Measurements from ENCODE around the gene CDH23.

Gene CDH23

GRCh38 chr10:71528371-71529206, 131.9 kb downstream of the CDH23 start:
- no peak for FAIRE-seq
- no peak for DNase-seq (ENCODE audit: insufficient read length, low spot score)

GRCh38 chr10:71529207-71529827, 132.6 kb downstream of the CDH23 start:
- DNase-seq (ENCODE audit: insufficient read length, low spot score): no peak
- FAIRE-seq: no peak

GRCh38 chr10:71530781-71531180, 134.1 kb downstream of the CDH23 start:
- DNase-seq (ENCODE audit: insufficient read length, low spot score): no peak
- FAIRE-seq: no peak

DNA sequence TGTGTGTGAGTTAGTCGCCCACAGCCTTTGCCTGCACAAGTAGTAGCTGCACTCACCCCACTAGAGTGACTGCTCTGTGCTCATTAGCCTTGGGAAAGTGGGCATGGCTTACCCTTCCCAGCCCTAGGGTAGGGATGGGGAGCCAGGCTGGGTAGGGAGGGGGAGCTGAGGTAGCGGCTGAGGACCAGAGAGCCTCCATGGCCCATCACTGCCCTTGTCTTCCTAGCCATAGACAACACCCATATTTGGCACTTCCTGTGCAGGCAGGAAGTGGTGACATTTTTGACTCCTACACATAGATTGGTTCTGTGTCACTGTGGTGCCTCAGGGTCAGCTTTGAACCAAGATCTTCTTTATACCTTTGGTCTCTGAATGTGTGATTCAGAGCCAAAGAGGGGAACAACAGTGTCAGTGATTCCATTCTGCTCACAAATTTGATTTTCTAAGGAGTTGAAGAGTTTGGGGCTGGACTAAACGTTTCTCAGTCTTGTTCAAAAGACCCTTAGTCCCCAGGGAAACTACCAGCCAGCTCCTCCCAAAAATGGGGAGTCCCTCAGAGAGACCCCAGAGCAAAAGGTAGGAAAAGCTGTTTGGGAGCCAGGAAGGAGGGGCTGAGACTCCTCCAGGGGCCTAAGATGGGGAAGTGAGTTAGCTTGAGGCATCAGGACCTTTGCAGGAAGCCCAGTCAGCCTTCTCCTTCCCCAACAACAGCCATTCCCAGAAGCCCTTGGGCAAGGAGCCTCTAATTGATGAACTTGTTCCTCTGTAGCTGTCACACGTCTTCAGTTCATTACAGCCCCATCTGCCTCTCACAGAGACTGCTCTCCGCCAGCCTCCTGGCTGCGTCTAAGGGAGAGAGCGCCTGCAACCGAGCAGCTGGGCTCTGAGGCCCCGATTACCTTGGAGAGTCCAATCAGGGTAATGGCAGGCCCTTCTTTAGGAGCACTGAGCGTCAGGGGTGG, 135.0 kb downstream of the CDH23 start:
- DNase-seq (ENCODE audit: insufficient read length, low spot score) (no peak), FAIRE-seq (no peak)

- FAIRE-seq: no peak
- no peak for DNase-seq (ENCODE audit: insufficient read length, low spot score)
Measured at GRCh38 chr10:71532878-71533277, 136.2 kb downstream of the CDH23 start.

- FAIRE-seq: no peak
- DNase-seq (ENCODE audit: insufficient read length, low spot score): no peak
Measured at GRCh38 chr10:71533936-71534335, 137.2 kb downstream of the CDH23 start.

DNA sequence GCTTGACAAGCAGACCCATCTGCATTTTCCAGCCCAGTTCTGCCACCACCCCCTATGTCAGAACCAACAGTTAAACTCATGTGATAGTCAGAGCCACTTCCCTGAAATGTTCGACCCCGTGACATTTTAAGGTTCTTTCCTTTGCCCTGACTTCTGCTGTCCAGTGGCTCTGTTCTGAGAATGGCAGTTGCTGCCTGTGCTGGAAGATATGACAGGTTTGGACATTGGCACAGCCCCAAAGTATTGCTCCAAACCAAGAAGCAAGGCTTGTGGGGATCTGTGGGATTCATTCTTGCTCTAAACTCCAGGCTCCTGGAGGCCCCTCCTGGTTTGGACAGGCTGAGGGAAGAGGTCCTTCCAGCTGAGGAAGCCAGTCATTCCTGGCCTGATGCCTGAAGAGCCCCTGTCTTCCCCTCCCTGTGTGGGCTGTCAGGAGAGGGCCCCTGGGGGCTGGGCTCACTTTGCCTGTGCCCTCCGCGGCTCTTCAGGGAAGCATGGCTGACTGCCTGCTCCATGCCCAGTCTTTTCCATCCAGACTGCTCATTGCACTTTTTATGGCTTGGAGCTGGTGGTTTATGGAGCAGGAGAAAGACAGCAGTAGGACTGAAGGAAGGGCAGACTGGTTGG, 138.0 kb downstream of the CDH23 start:
- DNase-seq (ENCODE audit: insufficient read length, low spot score): no peak
- FAIRE-seq: no peak

DNA sequence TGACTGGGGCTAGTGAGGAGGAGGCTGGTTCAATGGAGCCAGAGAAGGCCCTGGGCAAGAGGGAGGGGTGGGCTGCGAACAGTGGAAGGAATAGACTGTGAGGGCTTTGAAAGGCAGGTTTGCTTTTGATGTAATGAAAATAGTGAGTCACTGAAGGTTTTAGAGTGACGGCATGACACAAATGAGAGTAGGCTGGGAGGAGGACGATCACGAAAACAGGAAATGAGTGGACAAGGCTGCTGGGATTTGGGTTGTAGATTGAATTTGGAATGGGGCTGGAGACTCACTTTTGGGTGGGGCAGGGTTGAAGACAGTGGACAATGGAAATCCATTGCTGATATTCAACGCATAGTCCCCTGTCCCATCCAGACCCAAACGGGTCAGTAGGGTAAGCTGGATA, 139.6 kb downstream of the CDH23 start:
- DNase-seq (ENCODE audit: insufficient read length, low spot score) (no peak), FAIRE-seq (no peak)

GRCh38 chr10:71537125-71537524, 140.4 kb downstream of the CDH23 start:
- FAIRE-seq: no peak
- DNase-seq (ENCODE audit: insufficient read length, low spot score): no peak

- FAIRE-seq (no peak), DNase-seq (ENCODE audit: insufficient read length, low spot score) (no peak)
Measured at GRCh38 chr10:71537681-71538080, 141.0 kb downstream of the CDH23 start.

DNA sequence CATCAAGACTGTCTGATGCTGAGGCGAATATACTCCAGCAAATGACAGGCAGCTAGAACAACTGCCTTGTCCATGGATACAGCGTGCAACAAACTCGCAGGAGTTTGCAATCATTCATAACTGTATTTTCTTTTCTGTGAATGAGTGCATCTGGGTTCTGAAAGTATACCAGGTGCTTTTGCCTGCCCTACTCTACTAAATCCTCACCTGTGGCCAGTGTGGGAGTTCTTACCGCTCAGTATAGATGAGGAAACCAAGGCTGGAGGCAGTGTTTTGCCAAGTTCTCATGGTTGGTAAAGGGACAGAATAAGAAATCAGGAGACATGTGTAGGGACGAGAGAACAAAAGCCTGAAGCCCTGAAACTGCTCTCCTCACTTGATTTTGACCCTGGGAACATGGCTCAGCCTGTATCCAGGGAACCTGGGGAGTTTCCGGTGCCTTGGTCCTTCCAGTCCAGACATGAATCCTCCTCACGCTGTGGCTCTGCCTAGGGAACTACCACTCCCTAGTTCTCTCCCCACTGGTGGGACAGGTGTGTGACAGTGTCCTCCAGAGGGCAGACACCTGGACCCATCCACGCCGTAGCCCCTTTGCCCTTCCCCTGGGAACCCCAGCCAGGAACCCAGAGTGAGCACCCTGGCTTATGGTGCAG, 142.0 kb downstream of the CDH23 start:
- FAIRE-seq (no peak), DNase-seq (ENCODE audit: insufficient read length, low spot score) (no peak)

GRCh38 chr10:71539442-71540118, 142.9 kb downstream of the CDH23 start:
- FAIRE-seq (no peak), DNase-seq (ENCODE audit: insufficient read length, low spot score) (no peak)

DNA sequence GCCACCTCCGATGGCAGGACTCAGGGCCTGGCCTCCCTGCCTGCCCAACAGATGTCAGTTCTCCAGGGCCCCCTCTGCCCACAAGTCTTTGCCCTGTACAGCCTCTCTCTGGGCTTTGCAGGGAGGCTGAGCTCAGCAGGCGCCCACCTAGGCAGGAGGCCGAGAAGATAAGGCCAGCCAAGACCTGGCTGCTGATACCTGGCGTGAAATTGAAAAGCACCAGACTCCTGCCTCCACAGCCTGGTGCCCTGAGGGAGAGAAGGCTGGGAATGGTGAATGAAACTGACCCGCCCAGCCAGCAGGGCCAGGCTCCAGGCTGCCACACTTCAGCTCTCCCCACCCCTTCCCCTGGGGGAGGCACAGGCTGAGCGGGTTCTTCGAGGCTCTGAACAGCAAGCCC, 145.8 kb downstream of the CDH23 start:
- DNase-seq (ENCODE audit: insufficient read length, low spot score) (no peak), FAIRE-seq (no peak)

GRCh38 chr10:71543608-71544170, 147.0 kb downstream of the CDH23 start:
- no peak for DNase-seq (ENCODE audit: insufficient read length, low spot score)
- no peak for FAIRE-seq

GRCh38 chr10:71545001-71545400, 148.3 kb downstream of the CDH23 start:
- FAIRE-seq (no peak), DNase-seq (ENCODE audit: insufficient read length, low spot score) (no peak)

DNA sequence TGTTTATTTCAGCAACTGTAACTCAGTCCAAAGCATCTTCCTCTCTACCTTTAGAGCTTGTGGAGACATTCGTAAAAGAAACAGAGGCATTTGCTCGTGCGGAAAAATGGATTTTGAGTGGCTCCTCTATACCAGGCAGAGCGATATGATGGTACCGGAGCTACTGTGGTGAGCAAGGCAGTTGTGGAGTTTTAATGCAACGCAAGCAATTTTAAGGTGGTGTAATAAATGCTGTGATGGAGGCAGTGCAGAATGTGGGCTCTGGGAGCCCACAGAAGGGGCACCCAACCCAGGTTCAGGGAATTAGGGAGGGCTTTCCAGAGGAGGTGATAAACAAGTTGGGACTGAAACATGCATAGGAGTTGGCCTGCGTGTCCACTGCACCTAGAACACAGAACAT, 149.5 kb downstream of the CDH23 start:
- DNase-seq (ENCODE audit: insufficient read length, low spot score) (no peak), FAIRE-seq (no peak)

GRCh38 chr10:71547312-71547711, 150.6 kb downstream of the CDH23 start:
- FAIRE-seq (no peak), DNase-seq (ENCODE audit: insufficient read length, low spot score) (no peak)

DNA sequence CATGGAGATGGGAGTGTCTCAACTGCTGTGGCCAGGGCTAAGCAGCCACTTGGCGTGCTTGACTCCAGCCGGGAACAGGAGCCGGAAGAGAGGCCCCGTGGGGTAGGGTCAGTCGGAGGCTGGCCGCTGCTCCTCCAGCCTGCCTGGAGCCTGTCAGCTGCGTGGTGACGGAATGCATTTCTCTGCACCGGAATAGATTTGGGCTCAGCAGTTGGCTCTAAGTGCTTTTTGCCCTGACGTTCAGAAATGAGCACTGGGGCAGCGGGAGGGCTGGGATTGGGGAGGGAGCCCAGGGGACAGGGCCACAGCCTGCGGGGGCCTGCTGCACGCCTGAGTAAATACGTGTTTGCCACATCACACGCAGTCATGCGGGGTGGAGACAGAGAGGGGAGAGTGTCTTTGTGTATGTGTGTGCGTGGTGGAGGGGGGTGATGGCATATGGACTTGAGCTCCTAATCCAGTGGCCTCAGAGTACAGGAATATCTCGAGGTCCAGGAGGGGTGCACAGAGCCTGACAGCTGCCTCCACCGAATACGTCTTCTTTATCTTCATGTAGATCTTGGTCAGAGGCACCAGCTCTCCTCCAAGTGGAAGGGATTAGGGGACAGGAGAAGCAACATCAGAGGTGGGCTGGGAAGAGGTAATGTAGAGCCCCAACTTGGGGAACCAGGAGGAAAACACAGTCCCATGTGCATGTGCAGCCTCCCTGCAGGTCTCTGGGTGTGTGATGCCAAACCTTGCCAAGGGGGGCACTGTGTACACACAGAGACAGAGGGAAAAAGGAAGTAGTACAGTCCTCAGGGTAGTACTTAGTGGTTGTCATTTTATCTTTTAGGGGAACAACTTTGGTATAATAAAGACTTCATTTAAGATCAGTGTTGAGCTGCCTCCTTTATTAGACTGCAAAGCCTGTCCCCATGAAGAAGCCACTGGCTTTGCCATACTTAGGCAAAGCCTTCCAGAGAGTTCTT, 151.4 kb downstream of the CDH23 start:
- DNase-seq (ENCODE audit: insufficient read length, low spot score) (no peak), FAIRE-seq (no peak)
